Measurements from ENCODE around the gene CD200R1. TPM values are rescaled to one million over a fixed set of nuclear protein-coding genes. Genes with fewer than 3 reads are reported as not detected.
A peak's percentile ranks its signal among the peaks of the same experiment; 100 is the strongest.

Gene CD200R1
- total RNA-seq, 1 donor from 2014 or later, result 6.7 TPM

- peak; percentile 81 for DNase-seq (ENCODE audit: low spot score)
- Mint-ChIP-seq H3K27me3 (ENCODE audit: insufficient read depth) (no peaks in the 10 kb centered on the region), H3K9me3 (no peaks in the 10 kb centered on the region), H3K4me3 (peak within 1 kb of the TSS; percentile 90), H3K36me3 (ENCODE audit: low read depth) (peaks cover 17% of the 10 kb centered on the region), H3K4me1 (ENCODE audit: low read depth) (peaks cover 79% of the 10 kb centered on the region), H3K27ac (peak within 1 kb of the TSS; percentile 93)
- intact Hi-C loops (cut with micrococcal nuclease), result loop anchor here (1.0 to 5.0 kb wide), 7 partner anchors 12 to 429 kb away; partner anchors contain the start of gene SLC35A5
Observed at GRCh38 chr3:112990672-112991602, 16.0 kb upstream of the CD200R1 start, which contains the start of gene GTPBP8. TSS of gene GTPBP8 (plus strand) at chr3:112990984. CDS start at chr3:112991000, 16 bp downstream.

GRCh38 chr3:112987710-112988334 lies 12.9 kb upstream of the CD200R1 start:
- Mint-ChIP-seq H3K36me3 (ENCODE audit: low read depth) (peaks cover 2% of the 10 kb centered on the region), H3K4me1 (ENCODE audit: low read depth) (peaks cover 74% of the 10 kb centered on the region), H3K9me3 (no peaks in the 10 kb centered on the region), H3K27me3 (ENCODE audit: insufficient read depth) (no peaks in the 10 kb centered on the region), H3K27ac (peak overlapping the region; percentile 11), H3K4me3 (peak overlapping the region; percentile 5)
- DNase-seq (ENCODE audit: low spot score), result no peak
- intact Hi-C loops (cut with micrococcal nuclease), result no loop called here

- no peaks in the 10 kb centered on the region for H3K9me3 Mint-ChIP-seq
- no peak overlapping the region for H3K27ac Mint-ChIP-seq
- H3K4me3 Mint-ChIP-seq, result no peak overlapping the region
- H3K36me3 Mint-ChIP-seq (ENCODE audit: low read depth), result no peaks in the 10 kb centered on the region
- DNase-seq (ENCODE audit: low spot score), result no peak
- H3K4me1 Mint-ChIP-seq (ENCODE audit: low read depth), result peaks cover 58% of the 10 kb centered on the region
- intact Hi-C loops (cut with micrococcal nuclease), result loop anchor here (1.0 kb wide), 1 partner anchor 11 kb away; no protein-coding TSS in a partner anchor
- H3K27me3 Mint-ChIP-seq (ENCODE audit: insufficient read depth), result no peaks in the 10 kb centered on the region
Observed at GRCh38 chr3:112984485-112984884, 9.6 kb upstream of the CD200R1 start.

- intact Hi-C loops (cut with micrococcal nuclease), result no loop called here
- Mint-ChIP-seq H3K9me3 (no peaks in the 10 kb centered on the region), H3K36me3 (ENCODE audit: low read depth) (no peaks in the 10 kb centered on the region), H3K4me1 (ENCODE audit: low read depth) (peaks cover 59% of the 10 kb centered on the region), H3K27me3 (ENCODE audit: insufficient read depth) (no peaks in the 10 kb centered on the region), H3K4me3 (no peak overlapping the region), H3K27ac (no peak overlapping the region)
- DNase-seq (ENCODE audit: low spot score), result no peak
Observed at GRCh38 chr3:112982710-112983109, 7.8 kb upstream of the CD200R1 start.

- Mint-ChIP-seq H3K27me3 (ENCODE audit: insufficient read depth) (no peaks in the 10 kb centered on the region), H3K4me3 (no peak overlapping the region), H3K9me3 (no peaks in the 10 kb centered on the region), H3K36me3 (ENCODE audit: low read depth) (no peaks in the 10 kb centered on the region), H3K27ac (no peak overlapping the region), H3K4me1 (ENCODE audit: low read depth) (peaks cover 66% of the 10 kb centered on the region)
- no peak for DNase-seq (ENCODE audit: low spot score)
- intact Hi-C loops (cut with micrococcal nuclease), result no loop called here
Observed at GRCh38 chr3:112980080-112980479, 5.2 kb upstream of the CD200R1 start.

GRCh38 chr3:112979244-112979832 lies 4.4 kb upstream of the CD200R1 start:
- Mint-ChIP-seq H3K27ac (no peak overlapping the region), H3K27me3 (ENCODE audit: insufficient read depth) (no peaks in the 10 kb centered on the region), H3K9me3 (no peaks in the 10 kb centered on the region), H3K4me3 (no peak overlapping the region), H3K4me1 (ENCODE audit: low read depth) (peaks cover 67% of the 10 kb centered on the region), H3K36me3 (ENCODE audit: low read depth) (no peaks in the 10 kb centered on the region)
- intact Hi-C loops (cut with micrococcal nuclease), result loop anchor here (1.0 to 10.0 kb wide), 6 partner anchors 11 to 1375 kb away; partner anchors contain the start of genes BTLA and GTPBP8
- DNase-seq (ENCODE audit: low spot score), result no peak

- Mint-ChIP-seq H3K27ac (peak overlapping the region; percentile 42), H3K9me3 (no peaks in the 10 kb centered on the region), H3K4me1 (ENCODE audit: low read depth) (peaks cover 70% of the 10 kb centered on the region), H3K4me3 (no peak overlapping the region), H3K36me3 (ENCODE audit: low read depth) (no peaks in the 10 kb centered on the region), H3K27me3 (ENCODE audit: insufficient read depth) (no peaks in the 10 kb centered on the region)
- intact Hi-C loops (cut with micrococcal nuclease), result loop anchor here (10.0 kb wide), 2 partner anchors 482 to 1372 kb away; partner anchors contain the start of gene BTLA
- DNase-seq (ENCODE audit: low spot score), result no peak
Observed at GRCh38 chr3:112976953-112977352, 2.0 kb upstream of the CD200R1 start.

GRCh38 chr3:112976001-112976400 lies 1.1 kb upstream of the CD200R1 start:
- Mint-ChIP-seq H3K4me3 (peak overlapping the region; percentile 74), H3K9me3 (no peaks in the 10 kb centered on the region), H3K4me1 (ENCODE audit: low read depth) (peaks cover 78% of the 10 kb centered on the region), H3K27ac (peak overlapping the region; percentile 70), H3K36me3 (ENCODE audit: low read depth) (peaks cover 3% of the 10 kb centered on the region), H3K27me3 (ENCODE audit: insufficient read depth) (no peaks in the 10 kb centered on the region)
- intact Hi-C loops (cut with micrococcal nuclease), result loop anchor here (10.0 kb wide), 2 partner anchors 481 to 1371 kb away; partner anchors contain the start of gene BTLA
- no peak for DNase-seq (ENCODE audit: low spot score)

GRCh38 chr3:112974178-112974517 lies 755 bp downstream of the CD200R1 start:
- Mint-ChIP-seq H3K4me3 (peak overlapping the region; percentile 89), H3K36me3 (ENCODE audit: low read depth) (peaks cover 6% of the 10 kb centered on the region), H3K9me3 (no peaks in the 10 kb centered on the region), H3K27ac (peak overlapping the region; percentile 87), H3K4me1 (ENCODE audit: low read depth) (peaks cover 82% of the 10 kb centered on the region), H3K27me3 (ENCODE audit: insufficient read depth) (no peaks in the 10 kb centered on the region)
- intact Hi-C loops (cut with micrococcal nuclease), result loop anchor here (1.0 to 10.0 kb wide), 5 partner anchors 138 to 1369 kb away; partner anchors contain the start of gene BTLA
- no peak for DNase-seq (ENCODE audit: low spot score)

GRCh38 chr3:112973325-112974177 lies 1.4 kb downstream of the CD200R1 start:
- intact Hi-C loops (cut with micrococcal nuclease), result loop anchor here (1.0 to 10.0 kb wide), 16 partner anchors 11 to 1712 kb away; partner anchors contain the start of genes BTLA, GTPBP8 and SLC35A5
- peak; percentile 54 for DNase-seq (ENCODE audit: low spot score)
- H3K27me3 Mint-ChIP-seq (ENCODE audit: insufficient read depth), result no peaks in the 10 kb centered on the region

GRCh38 chr3:112972158-112972557 lies 2.7 kb downstream of the CD200R1 start:
- DNase-seq (ENCODE audit: low spot score), result no peak
- Mint-ChIP-seq H3K4me1 (ENCODE audit: low read depth) (peaks cover 81% of the 10 kb centered on the region), H3K27ac (no peak overlapping the region), H3K27me3 (ENCODE audit: insufficient read depth) (no peaks in the 10 kb centered on the region), H3K9me3 (no peaks in the 10 kb centered on the region), H3K4me3 (peak overlapping the region; percentile 77), H3K36me3 (ENCODE audit: low read depth) (peaks cover 8% of the 10 kb centered on the region)
- intact Hi-C loops (cut with micrococcal nuclease), result loop anchor here (5.0 to 10.0 kb wide), 4 partner anchors 140 to 1367 kb away; partner anchors contain the start of gene BTLA

More at GRCh38 chr3:112973325-112974177, 1.4 kb downstream of the CD200R1 start:
- Mint-ChIP-seq H3K36me3 (ENCODE audit: low read depth) (peaks cover 6% of the 10 kb centered on the region), H3K4me1 (ENCODE audit: low read depth) (peaks cover 83% of the 10 kb centered on the region), H3K27ac (peak overlapping the region; percentile 87), H3K4me3 (peak overlapping the region; percentile 89), H3K9me3 (no peaks in the 10 kb centered on the region)

- H3K9me3 Mint-ChIP-seq, result peaks cover 15% of the 10 kb centered on the region
- H3K4me3 Mint-ChIP-seq, result no peak overlapping the region
- DNase-seq (ENCODE audit: low spot score), result no peak
- H3K27me3 Mint-ChIP-seq (ENCODE audit: insufficient read depth), result no peaks in the 10 kb centered on the region
- no peak overlapping the region for H3K27ac Mint-ChIP-seq
- peaks cover 47% of the 10 kb centered on the region for H3K4me1 Mint-ChIP-seq (ENCODE audit: low read depth)
- peaks cover 41% of the 10 kb centered on the region for H3K36me3 Mint-ChIP-seq (ENCODE audit: low read depth)
- intact Hi-C loops (cut with micrococcal nuclease), result no loop called here
Observed at GRCh38 chr3:112967828-112968227, 7.1 kb downstream of the CD200R1 start.
